GM12891 (cell line): ENCODE results near the gene IL10RA.

ENCODE experiments used
- POLR2AphosphoS5 ChIP-seq: IDR thresholded peaks from 2 replicates; pipeline ENCODE4 v1.6.1; 2011; ENCODE audit warnings: low read depth, low read length, control low read depth
- SPI1 ChIP-seq: IDR thresholded peaks from 2 replicates; pipeline ENCODE4 v1.6.1; 2011; ENCODE audit warnings: low read depth, low read length, control low read depth
- TAF1 ChIP-seq: IDR thresholded peaks from 2 replicates; pipeline ENCODE4 v1.6.1; 2011; ENCODE audit warnings: low read depth, low read length, control low read depth

DNA sequence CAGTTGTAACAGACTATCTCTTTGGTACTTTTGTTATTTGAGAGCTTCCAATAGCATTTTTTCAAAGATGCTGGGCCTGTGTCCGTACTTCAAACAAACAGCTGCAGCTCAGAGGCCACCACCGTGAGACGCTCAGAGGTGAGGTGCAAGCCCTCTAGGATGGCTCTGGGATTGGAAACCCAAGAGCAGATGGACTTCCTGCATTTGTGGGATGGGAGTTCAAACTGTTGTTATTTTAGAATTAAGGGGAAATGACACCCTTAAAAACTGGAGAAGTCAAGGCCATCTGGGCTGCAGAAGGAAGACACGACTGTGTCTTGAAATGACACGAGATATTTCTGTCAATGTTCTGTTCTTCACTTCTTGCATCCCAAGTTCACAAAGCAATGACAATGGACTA is 9.2 kb upstream of the IL10RA start:
- TF ChIP-seq SPI1 (no peak), TAF1 (no peak), POLR2AphosphoS5 (no peak)
